Inflammatory macrophage treated with lipopolysaccharide for 4 hours (primary cell): ENCODE data around the gene CEMP1.
A peak's percentile ranks its signal among the peaks of the same experiment; 100 is the strongest.

Experiments
- DNase-seq: peaks from one replicate; pipeline ENCODE4 v3.0.0-alpha.2; 2020

CEMP1 gene

GRCh38 chr16:2518823-2519710, 12.1 kb downstream of the CEMP1 start:
- DNase-seq, result no peak

GRCh38 chr16:2517954-2518605, 13.1 kb downstream of the CEMP1 start:
- peak; percentile 21 for DNase-seq

GRCh38 chr16:2516391-2517240, 14.6 kb downstream of the CEMP1 start:
- peak; percentile 89 for DNase-seq

- DNase-seq, result peak; percentile 57
Measured at GRCh38 chr16:2515180-2515851, 15.9 kb downstream of the CEMP1 start.

GRCh38 chr16:2514333-2515179, 16.7 kb downstream of the CEMP1 start:
- DNase-seq, result peak; percentile 26

GRCh38 chr16:2513405-2514332, 17.5 kb downstream of the CEMP1 start, which contains the start of gene ATP6V0C:
Gene ATP6V0C (plus strand): TSS chr16:2513952. CDS start chr16:2514104, 152 bp downstream.
- DNase-seq, result peak; percentile 91

GRCh38 chr16:2512735-2513404, 18.3 kb downstream of the CEMP1 start:
- no peak for DNase-seq

- no peak for DNase-seq
Measured at GRCh38 chr16:2511996-2512734, 19.0 kb downstream of the CEMP1 start.

- DNase-seq, result peak; percentile 28
Measured at GRCh38 chr16:2511128-2511800, 19.9 kb downstream of the CEMP1 start.

GRCh38 chr16:2508722-2509400, 22.3 kb downstream of the CEMP1 start:
- no peak for DNase-seq

GRCh38 chr16:2507665-2508064, 23.5 kb downstream of the CEMP1 start:
- DNase-seq, result peak; percentile 86

- peak; percentile 76 for DNase-seq
Measured at GRCh38 chr16:2507052-2507659, 24.1 kb downstream of the CEMP1 start.

GRCh38 chr16:2505695-2506094, 25.5 kb downstream of the CEMP1 start:
- no peak for DNase-seq

- DNase-seq, result no peak
Measured at GRCh38 chr16:2501946-2502895, 29.0 kb downstream of the CEMP1 start.

GRCh38 chr16:2500918-2501750, 30.1 kb downstream of the CEMP1 start:
- peak; percentile 75 for DNase-seq
